BE2C (cell line): Measurements from ENCODE around the gene KRT33B.
"Not testable (repeated sequence)": the region's sequence is repeated elsewhere in the genome, so short reads cannot be mapped to it uniquely, and the experiment has no call there.

Experiments used
- DNase-seq: peaks from one replicate; pipeline ENCODE4 v3.0.0-alpha.2; 2020
- H3K27me3 ChIP-seq: fragments of 250-450 bp; sonication (Bioruptor Pico); 2 replicates; pipeline ENCODE4 v1.5.1; 2020; ENCODE audit warnings: mild to moderate bottlenecking
- H3K36me3 ChIP-seq: fragments of 250-450 bp; sonication (Bioruptor Pico); 2 replicates; pipeline ENCODE4 v1.5.1; 2020; ENCODE audit warnings: mild to moderate bottlenecking
- H3K4me1 ChIP-seq: fragments of 250-450 bp; sonication (Bioruptor Pico); 2 replicates; pipeline ENCODE4 v1.5.1; 2020
- H3K4me3 ChIP-seq: 2 replicates; pipeline ENCODE4 v1.5.1; 2011; ENCODE audit warnings: low read depth, low read length
- H3K9me3 ChIP-seq: fragments of 250-450 bp; sonication (Bioruptor Pico); 2 replicates; pipeline ENCODE4 v1.5.1; 2020
- CTCF ChIP-seq: IDR thresholded peaks from 2 replicates; pipeline ENCODE4 v1.5.1; 2012; ENCODE audit warnings: mild to moderate bottlenecking, low read depth, low read length

KRT33B gene

GRCh38 chr17:41404024-41404671 lies 34.5 kb upstream of the KRT33B start:
- H3K9me3 ChIP-seq = no peaks in the 10 kb centered on the region
- H3K36me3 ChIP-seq = no peaks in the 10 kb centered on the region
- no peak for DNase-seq
- no peaks in the 10 kb centered on the region for H3K27me3 ChIP-seq
- no peaks in the 10 kb centered on the region for H3K4me1 ChIP-seq
- TF ChIP-seq CTCF = no peak
- H3K4me3 ChIP-seq = no peak overlapping the region

GRCh38 chr17:41403404-41404023 lies 33.9 kb upstream of the KRT33B start:
- DNase-seq = no peak
- no peak for TF ChIP-seq CTCF
- no peak overlapping the region for H3K4me3 ChIP-seq
- H3K36me3 ChIP-seq = no peaks in the 10 kb centered on the region
- H3K27me3 ChIP-seq = no peaks in the 10 kb centered on the region
- H3K4me1 ChIP-seq = no peaks in the 10 kb centered on the region
- H3K9me3 ChIP-seq = no peaks in the 10 kb centered on the region

- no peak for TF ChIP-seq CTCF
- H3K9me3 ChIP-seq = no peaks in the 10 kb centered on the region
- no peak for DNase-seq
- H3K36me3 ChIP-seq = no peaks in the 10 kb centered on the region
- H3K27me3 ChIP-seq = 0 out of 2 replicates have a peak, but pooled peaks cover 2% of the 10 kb centered on the region
- H3K4me3 ChIP-seq = no peak overlapping the region
- no peaks in the 10 kb centered on the region for H3K4me1 ChIP-seq
These were observed 32.5 kb upstream of the KRT33B start for GRCh38 chr17:41402161-41402560.

GRCh38 chr17:41396996-41397660 lies 27.5 kb upstream of the KRT33B start, which contains the start of gene KRT31:
TSS of gene KRT31 (minus strand) at chr17:41397608. CDS start at chr17:41397539, 69 bp downstream.
- Histone ChIP-seq H3K36me3 (no peaks in the 10 kb centered on the region), H3K27me3 (peaks cover 7% of the 10 kb centered on the region), H3K4me1 (no peaks in the 10 kb centered on the region), H3K9me3 (no peaks in the 10 kb centered on the region), H3K4me3 (no peak within 1 kb of the TSS)
- TF ChIP-seq CTCF = no peak
- no peak for DNase-seq

- Histone ChIP-seq H3K27me3 (peaks cover 7% of the 10 kb centered on the region), H3K36me3 (no peaks in the 10 kb centered on the region), H3K9me3 (no peaks in the 10 kb centered on the region), H3K4me1 (no peaks in the 10 kb centered on the region), H3K4me3 (no peak overlapping the region)
- no peak for TF ChIP-seq CTCF
- DNase-seq = no peak
These were observed 26.7 kb upstream of the KRT33B start for GRCh38 chr17:41396340-41396739.

DNA sequence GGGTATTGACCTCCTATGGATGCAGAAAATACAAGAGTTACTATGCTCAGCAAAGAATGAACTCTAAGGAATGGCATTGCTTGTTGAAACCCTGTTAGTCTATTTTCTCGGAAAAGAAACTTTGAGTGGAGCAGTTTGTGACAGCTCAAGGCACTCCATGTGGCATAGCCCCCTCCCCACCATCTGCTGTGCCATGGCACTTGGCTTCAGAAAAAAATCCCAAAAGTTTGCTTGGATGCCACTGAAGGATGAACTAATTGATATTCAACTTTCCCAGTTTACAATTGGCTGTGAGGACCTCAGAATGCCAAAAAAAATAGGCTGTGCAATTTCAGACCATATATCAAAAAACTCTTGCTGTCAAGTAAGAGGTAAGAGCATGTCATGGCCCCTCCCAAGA lies 26.0 kb upstream of the KRT33B start:
- Histone ChIP-seq H3K4me1 (no peaks in the 10 kb centered on the region), H3K27me3 (peaks cover 7% of the 10 kb centered on the region), H3K4me3 (no peak overlapping the region), H3K9me3 (no peaks in the 10 kb centered on the region), H3K36me3 (no peaks in the 10 kb centered on the region)
- DNase-seq = no peak
- TF ChIP-seq CTCF = no peak

DNA sequence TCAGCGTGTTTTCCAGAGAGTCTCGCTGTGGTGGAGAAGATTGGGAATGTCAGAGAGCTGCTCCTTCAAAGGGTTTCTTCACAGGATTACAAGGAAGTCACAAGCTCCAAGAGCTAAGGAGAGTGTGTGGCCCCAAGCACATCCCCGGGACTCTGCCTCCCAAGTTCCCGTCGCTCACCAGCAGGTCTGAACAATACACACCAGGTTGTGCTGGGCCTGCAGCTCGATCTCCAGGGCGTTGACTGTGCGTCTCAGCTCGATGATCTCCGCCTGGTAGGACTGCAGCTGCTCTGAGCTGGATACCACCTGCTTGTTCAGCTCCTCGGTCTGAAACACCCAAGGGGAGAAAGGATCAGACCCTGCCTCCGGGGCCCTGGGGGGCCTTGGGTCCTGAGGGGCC lies 25.4 kb upstream of the KRT33B start:
- not testable (repeated sequence) for DNase-seq, H3K9me3 ChIP-seq, H3K4me3 ChIP-seq, H3K36me3 ChIP-seq, H3K4me1 ChIP-seq, H3K27me3 ChIP-seq
